HCT116 (cell line): Measurements from ENCODE around the gene FSTL4. TPM values are rescaled to one million over a fixed set of nuclear protein-coding genes. Genes with fewer than 3 reads are reported as not detected.

Experiments used
- ATAC-seq: fragments of 200-7000 bp; cut with Tn5 transposase; 2 replicates; pipeline ENCODE4 v1.9.1; 2020; ENCODE audit warnings: mild to moderate bottlenecking, moderate library complexity
- BruUV-seq: library from RNA; stranded (reverse); fragments of 400-500 nt; replicated peaks from 2 replicates; lab custom pipeline; 2021; lab: Mats Ljungman, UMichigan
- CTCF ChIA-PET: fragments of 300-600 bp; sonication (Branson Sonifier 250); formaldehyde crosslinking; loops from one replicate; lab custom pipeline; 2021; ENCODE audit warnings: antibody characterized with exemption; lab: Charles Lee
- POLR2A ChIA-PET: fragments of 300-600, 350-600 bp; sonication (Branson Sonifier 250); formaldehyde crosslinking; loops from one replicate; lab custom pipeline; 2021; ENCODE audit warnings: antibody characterized with exemption; lab: Charles Lee
- RAD21 ChIA-PET, 2 experiments: fragments of 300-600 bp; sonication (Branson Sonifier 250); formaldehyde crosslinking; loops; one replicate each; lab custom pipeline; 2023; ENCODE audit warnings: low total read pairs in 2 of 2; ENCODE audit not compliant: uncharacterized antibody in 2 of 2, unreplicated experiment in 2 of 2, low non-redundant PET in 1 of 2; lab: Charles Lee
- DNase-seq: peaks from one replicate; pipeline ENCODE4 v3.0.0-alpha.2; 2010; ENCODE audit warnings: low read depth, low spot score
- H2AFZ ChIP-seq: fragments of 200-600 bp; shearing (Covaris generic), sonication (generic); 2 replicates; pipeline ENCODE4 v1.6.1; 2017; ENCODE audit warnings: low read depth, mixed run types, mixed read lengths, antibody characterized with exemption, low read length; ENCODE audit not compliant: poor library complexity, severe bottlenecking
- H3K27ac ChIP-seq: 2 replicates; pipeline ENCODE4 v1.5.1; 2012; ENCODE audit warnings: low read depth, low read length
- H3K27me3 ChIP-seq: fragments of 200-600 bp; sonication (generic); 2 replicates; pipeline ENCODE4 v1.6.1; 2016; ENCODE audit warnings: mixed run types, low read length, mixed read lengths; ENCODE audit not compliant: insufficient read depth
- H3K36me3 ChIP-seq, 2 experiments: fragments of 200-500 bp in 1 of 2; fragments of 200-600 bp in 1 of 2; sonication (Bioruptor generic) in 1 of 2; sonication (generic) in 1 of 2; 2 replicates each; pipeline versions ENCODE4 v1.5.1 to v1.6.1; 2014 to 2016; ENCODE audit warnings: low read length in 2 of 2, inconsistent platforms in 1 of 2, mixed read lengths in 1 of 2, mixed run types in 1 of 2; ENCODE audit not compliant: insufficient read depth in 2 of 2, control insufficient read depth in 1 of 2
- H3K4me1 ChIP-seq, 2 experiments: fragments of 200-600 bp in 1 of 2; sonication (generic) in 1 of 2; 2 replicates each; pipeline versions ENCODE4 v1.5.1 to v1.6.1; 2012 to 2017; ENCODE audit warnings: low read length in 2 of 2, inconsistent platforms in 1 of 2, mild to moderate bottlenecking in 1 of 2, mixed read lengths in 1 of 2, mixed run types in 1 of 2, moderate library complexity in 1 of 2; ENCODE audit not compliant: insufficient read depth in 2 of 2, control insufficient read depth in 1 of 2
- H3K4me2 ChIP-seq: fragments of 200-600 bp; sonication (generic); 2 replicates; pipeline ENCODE4 v1.6.1; 2017; ENCODE audit warnings: mixed run types, low read length, mixed read lengths
- H3K4me3 ChIP-seq, 2 experiments: fragments of 200-600 bp in 1 of 2; sonication (generic) in 1 of 2; replicated peaks in 1 of 2; 2 replicates each; pipeline ENCODE4 v1.5.1; 2011 to 2016; ENCODE audit warnings: low read length in 2 of 2, control low read depth in 1 of 2, low read depth in 1 of 2, mild to moderate bottlenecking in 1 of 2, mixed read lengths in 1 of 2, mixed run types in 1 of 2
- H3K79me2 ChIP-seq: fragments of 200-600 bp; sonication (generic); 2 replicates; pipeline ENCODE4 v1.6.1; 2017; ENCODE audit warnings: mild to moderate bottlenecking, mixed run types, low read length, moderate library complexity, mixed read lengths; ENCODE audit not compliant: insufficient read depth
- H3K9ac ChIP-seq: fragments of 200-600 bp; sonication (generic); 2 replicates; pipeline ENCODE4 v1.6.1; 2016; ENCODE audit warnings: low read length, mixed read lengths
- H3K9me2 ChIP-seq: fragments of 200-600 bp; sonication (generic), shearing (Covaris generic); 2 replicates; pipeline ENCODE4 v1.6.1; 2017; ENCODE audit warnings: mixed run types, mild to moderate bottlenecking, moderate library complexity; ENCODE audit not compliant: insufficient read depth
- H3K9me3 ChIP-seq, 2 experiments: fragments of 200-500 bp in 1 of 2; fragments of 200-600 bp in 1 of 2; sonication (Bioruptor generic) in 1 of 2; sonication (generic) in 1 of 2; 2 replicates each; pipeline ENCODE4 v1.6.1; 2014 to 2017; ENCODE audit warnings: low read length in 2 of 2, mixed read lengths in 2 of 2, inconsistent platforms in 1 of 2, low read depth in 1 of 2, mild to moderate bottlenecking in 1 of 2, mixed run types in 1 of 2, moderate library complexity in 1 of 2; ENCODE audit not compliant: control insufficient read depth in 1 of 2, insufficient read depth in 1 of 2
- H4K20me1 ChIP-seq: fragments of 200-600 bp; sonication (generic), shearing (Covaris generic); 2 replicates; pipeline ENCODE4 v1.6.1; 2017; ENCODE audit warnings: mixed run types, mild to moderate bottlenecking, moderate library complexity; ENCODE audit not compliant: insufficient read depth
- EGR1 ChIP-seq: IDR thresholded peaks from 2 replicates; pipeline ENCODE4 v1.6.1; 2012; ENCODE audit warnings: low read depth
- EZH2 ChIP-seq: fragments of 200-600 bp; sonication (generic); IDR thresholded peaks from 2 replicates; pipeline ENCODE4 v1.6.1; 2017; ENCODE audit warnings: antibody characterized with exemption, mixed run types
- FOSL1 ChIP-seq: IDR thresholded peaks from 2 replicates; pipeline ENCODE4 v1.6.1; 2012; ENCODE audit warnings: low read depth
- POLR2A ChIP-seq: IDR thresholded peaks from 2 replicates; pipeline ENCODE4 v1.7.0; 2011; ENCODE audit warnings: borderline replicate concordance; ENCODE audit not compliant: insufficient read depth, insufficient read length; ENCODE audit errors: extremely low read depth
- SP1 ChIP-seq: IDR thresholded peaks from 2 replicates; pipeline ENCODE4 v1.6.1; 2012; ENCODE audit warnings: low read depth
- SRF ChIP-seq: IDR thresholded peaks from 2 replicates; pipeline ENCODE4 v1.6.1; 2012; ENCODE audit warnings: low read depth
- intact Hi-C: fragments of 100-400 bp; cut with micrococcal nuclease; formaldehyde crosslinking; loops from 2 replicates; pipeline ENCODE4 v1.10.0; 2022
- total RNA-seq: library from RNA; stranded (reverse); gene quantifications from one replicate; pipeline ENCODE4 v1.2.1, GENCODE V29; 2021; ENCODE audit not compliant: unreplicated experiment
- TF ChIP-seq, protein P1 (sequence below): IDR thresholded peaks from 2 replicates; pipeline ENCODE4 v1.6.1; 2011; ENCODE audit warnings: mild to moderate bottlenecking, low read length, moderate library complexity; ENCODE audit not compliant: insufficient replicate concordance; ENCODE audit errors: extremely low read depth
- TF ChIP-seq, protein P2 (sequence below): IDR thresholded peaks from 2 replicates; pipeline ENCODE4 v1.6.1; 2012
- TF ChIP-seq, protein P3 (sequence below): IDR thresholded peaks from 2 replicates; pipeline ENCODE4 v1.6.1; 2012
- TF ChIP-seq, protein P4 (sequence below), 3 experiments: fragments of 200-600 bp in 1 of 3; sonication (generic) in 1 of 3; IDR thresholded peaks in 2 of 3; conservative IDR thresholded peaks in 1 of 3; 2 replicates each; pipeline ENCODE4 v1.5.1; 2012 to 2017; ENCODE audit warnings: low read depth in 2 of 3, low read length in 2 of 3, antibody characterized with exemption in 1 of 3, borderline replicate concordance in 1 of 3, control low read depth in 1 of 3, mild to moderate bottlenecking in 1 of 3, mixed read lengths in 1 of 3, mixed run types in 1 of 3, moderate library complexity in 1 of 3; ENCODE audit not compliant: insufficient read depth in 1 of 3

FSTL4 gene
- total RNA-seq, 1 experiment from 2014 or later: 0.37 TPM

DNA sequence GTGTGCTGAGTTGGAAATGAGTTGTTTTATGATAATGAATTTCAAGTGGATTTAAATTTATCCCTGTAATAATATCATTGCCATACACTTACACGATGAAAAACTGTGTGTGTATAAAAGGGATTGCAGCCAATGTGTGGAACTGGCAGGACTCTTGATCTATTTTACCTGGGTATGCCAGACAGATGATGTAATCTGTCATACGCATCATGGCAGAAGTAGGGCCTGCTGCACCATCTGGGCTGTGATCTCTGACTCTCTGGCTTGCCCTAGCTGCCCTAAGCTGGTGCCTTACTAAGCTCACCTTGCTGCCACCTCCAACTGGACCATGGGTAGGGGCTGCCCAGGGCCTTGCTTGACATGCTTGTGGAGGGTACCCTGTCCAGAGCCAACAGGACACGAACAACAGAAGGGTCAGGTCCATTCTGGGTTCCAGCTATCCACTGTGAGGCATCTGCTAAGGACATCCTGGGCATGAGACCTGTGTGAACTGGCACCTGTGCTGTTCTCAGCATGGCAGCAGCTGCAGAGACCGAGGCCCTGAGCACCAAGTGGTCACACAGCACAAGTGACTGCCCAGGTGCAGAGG is 184.2 kb downstream of the FSTL4 start:
- no peak overlapping the region for H2AFZ ChIP-seq
- no peaks in the 10 kb centered on the region for H3K9me3 ChIP-seq
- H3K4me1 ChIP-seq: peaks cover 0 to 9% of the 10 kb centered on the region in 2 experiments; a peak in 1 of 4 replicates
- H3K27ac ChIP-seq: no peak overlapping the region
- H3K9ac ChIP-seq: no peak overlapping the region
- ChIA-PET CTCF (no interaction called here), POLR2A (no interaction called here), RAD21 (no interaction called here)
- no TSS peak for BruUV-seq
- H3K27me3 ChIP-seq: peaks cover 13% of the 10 kb centered on the region; the same call in 1 of the 2 replicates
- no peak overlapping the region for H3K4me2 ChIP-seq
- no peaks in the 10 kb centered on the region for H4K20me1 ChIP-seq
- ATAC-seq (no peak), DNase-seq (no peak)
- intact Hi-C loops: no loop called here
- no peaks in the 10 kb centered on the region for H3K9me2 ChIP-seq
- H3K4me3 ChIP-seq: no peak overlapping the region
- H3K36me3 ChIP-seq: no peaks in the 10 kb centered on the region
- no peaks in the 10 kb centered on the region for H3K79me2 ChIP-seq
- TF ChIP-seq SP1: no peak
- TF ChIP-seq, protein P1, sequence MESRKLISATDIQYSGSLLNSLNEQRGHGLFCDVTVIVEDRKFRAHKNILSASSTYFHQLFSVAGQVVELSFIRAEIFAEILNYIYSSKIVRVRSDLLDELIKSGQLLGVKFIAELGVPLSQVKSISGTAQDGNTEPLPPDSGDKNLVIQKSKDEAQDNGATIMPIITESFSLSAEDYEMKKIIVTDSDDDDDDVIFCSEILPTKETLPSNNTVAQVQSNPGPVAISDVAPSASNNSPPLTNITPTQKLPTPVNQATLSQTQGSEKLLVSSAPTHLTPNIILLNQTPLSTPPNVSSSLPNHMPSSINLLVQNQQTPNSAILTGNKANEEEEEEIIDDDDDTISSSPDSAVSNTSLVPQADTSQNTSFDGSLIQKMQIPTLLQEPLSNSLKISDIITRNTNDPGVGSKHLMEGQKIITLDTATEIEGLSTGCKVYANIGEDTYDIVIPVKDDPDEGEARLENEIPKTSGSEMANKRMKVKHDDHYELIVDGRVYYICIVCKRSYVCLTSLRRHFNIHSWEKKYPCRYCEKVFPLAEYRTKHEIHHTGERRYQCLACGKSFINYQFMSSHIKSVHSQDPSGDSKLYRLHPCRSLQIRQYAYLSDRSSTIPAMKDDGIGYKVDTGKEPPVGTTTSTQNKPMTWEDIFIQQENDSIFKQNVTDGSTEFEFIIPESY: no peak
- TF ChIP-seq, protein P2, sequence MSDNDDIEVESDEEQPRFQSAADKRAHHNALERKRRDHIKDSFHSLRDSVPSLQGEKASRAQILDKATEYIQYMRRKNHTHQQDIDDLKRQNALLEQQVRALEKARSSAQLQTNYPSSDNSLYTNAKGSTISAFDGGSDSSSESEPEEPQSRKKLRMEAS: no peak

DNA sequence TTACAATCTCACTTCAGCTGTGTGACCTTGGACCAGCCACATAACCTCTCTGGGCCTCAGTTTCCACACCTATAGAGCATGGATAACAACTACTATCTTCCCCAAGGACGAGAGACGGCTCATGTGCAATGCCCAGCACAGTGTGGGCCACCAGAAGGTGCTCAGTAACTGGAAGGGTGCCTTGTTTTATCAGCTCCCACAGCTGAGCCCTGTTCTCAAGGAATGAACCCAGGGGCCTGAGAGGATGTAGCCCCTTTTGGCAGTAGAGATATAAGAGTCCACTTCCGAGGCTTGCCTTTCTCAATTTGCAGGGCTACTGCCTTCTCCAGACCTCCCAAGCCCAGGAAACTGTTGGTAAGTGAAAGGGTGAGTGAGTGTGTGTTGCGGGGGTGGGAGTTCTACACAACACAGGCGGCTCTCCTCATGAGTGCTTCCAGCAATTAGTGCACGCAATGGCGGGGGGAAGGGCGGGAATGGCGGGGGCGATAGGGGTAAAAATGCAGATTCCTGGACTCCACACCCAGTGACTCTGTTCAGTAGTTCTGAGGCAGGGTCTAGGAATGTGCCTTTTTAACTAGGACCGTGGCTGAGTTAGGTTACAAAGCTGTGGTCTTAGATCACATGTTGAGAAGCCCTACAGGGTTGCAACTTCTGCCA is 185.1 kb downstream of the FSTL4 start:
- no peak overlapping the region for H3K9ac ChIP-seq
- no peak overlapping the region for H3K4me2 ChIP-seq
- no peak overlapping the region for H3K27ac ChIP-seq
- H2AFZ ChIP-seq: no peak overlapping the region
- ATAC-seq: no peak
- DNase-seq: no peak
- H3K4me1 ChIP-seq: peaks cover 0 to 9% of the 10 kb centered on the region in 2 experiments; a peak in 1 of 4 replicates
- no peaks in the 10 kb centered on the region for H3K9me2 ChIP-seq
- ChIA-PET POLR2A (no interaction called here), RAD21 (no interaction called here), CTCF (no interaction called here)
- no peaks in the 10 kb centered on the region for H3K36me3 ChIP-seq
- intact Hi-C loops: no loop called here
- no peaks in the 10 kb centered on the region for H3K9me3 ChIP-seq
- H3K4me3 ChIP-seq: no peak overlapping the region
- H3K79me2 ChIP-seq: no peaks in the 10 kb centered on the region
- 0 out of 2 replicates have a peak, but pooled peaks cover 5% of the 10 kb centered on the region for H3K27me3 ChIP-seq
- H4K20me1 ChIP-seq: no peaks in the 10 kb centered on the region
- BruUV-seq: no TSS peak
- TF ChIP-seq, protein P3, sequence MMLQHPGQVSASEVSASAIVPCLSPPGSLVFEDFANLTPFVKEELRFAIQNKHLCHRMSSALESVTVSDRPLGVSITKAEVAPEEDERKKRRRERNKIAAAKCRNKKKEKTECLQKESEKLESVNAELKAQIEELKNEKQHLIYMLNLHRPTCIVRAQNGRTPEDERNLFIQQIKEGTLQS: no peak
- TF ChIP-seq, protein P4, sequence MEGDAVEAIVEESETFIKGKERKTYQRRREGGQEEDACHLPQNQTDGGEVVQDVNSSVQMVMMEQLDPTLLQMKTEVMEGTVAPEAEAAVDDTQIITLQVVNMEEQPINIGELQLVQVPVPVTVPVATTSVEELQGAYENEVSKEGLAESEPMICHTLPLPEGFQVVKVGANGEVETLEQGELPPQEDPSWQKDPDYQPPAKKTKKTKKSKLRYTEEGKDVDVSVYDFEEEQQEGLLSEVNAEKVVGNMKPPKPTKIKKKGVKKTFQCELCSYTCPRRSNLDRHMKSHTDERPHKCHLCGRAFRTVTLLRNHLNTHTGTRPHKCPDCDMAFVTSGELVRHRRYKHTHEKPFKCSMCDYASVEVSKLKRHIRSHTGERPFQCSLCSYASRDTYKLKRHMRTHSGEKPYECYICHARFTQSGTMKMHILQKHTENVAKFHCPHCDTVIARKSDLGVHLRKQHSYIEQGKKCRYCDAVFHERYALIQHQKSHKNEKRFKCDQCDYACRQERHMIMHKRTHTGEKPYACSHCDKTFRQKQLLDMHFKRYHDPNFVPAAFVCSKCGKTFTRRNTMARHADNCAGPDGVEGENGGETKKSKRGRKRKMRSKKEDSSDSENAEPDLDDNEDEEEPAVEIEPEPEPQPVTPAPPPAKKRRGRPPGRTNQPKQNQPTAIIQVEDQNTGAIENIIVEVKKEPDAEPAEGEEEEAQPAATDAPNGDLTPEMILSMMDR (IDR thresholded peaks at IDR 0.05 in 2 of 3, conservative IDR thresholded peaks at IDR 0.05 in 1 of 3; ENCODE audit: borderline replicate concordance in 1 of 3, insufficient read depth in 1 of 3, low read depth in 2 of 3, low read length in 2 of 3): no peak
- TF ChIP-seq EZH2 (no peak), FOSL1 (no peak), POLR2A (no peak), EGR1 (no peak), SRF (no peak)
